Measurements from ENCODE around the gene RPL3. TPM values are rescaled to one million over a fixed set of nuclear protein-coding genes. Genes with fewer than 3 reads are reported as not detected.

RPL3 gene
- total RNA-seq, 1 experiment from 2014 or later, result 1,117 TPM

- H3K27me3 ChIP-seq (replicated peaks; ENCODE audit: insufficient read depth, low read depth, low read length, poor library complexity), result no peaks in the 10 kb centered on the region
- no peaks in the 10 kb centered on the region for H3K9me3 ChIP-seq (ENCODE audit: low read depth, low read length, poor library complexity, severe bottlenecking)
- CTCF ChIA-PET, result no interaction called here
- H3K4me3 ChIP-seq (ENCODE audit: low read depth, low read length, poor library complexity, severe bottlenecking), result no peak overlapping the region
- no TSS peak for BruUV-seq (replicated peaks)
- DNase-seq (ENCODE audit: low spot score), result no peak
- TF ChIP-seq EZH2 (IDR thresholded peaks at IDR 0.05; ENCODE audit: borderline replicate concordance, low read depth, low read length, poor library complexity, severe bottlenecking) (no peak), CTCF (conservative IDR thresholded peaks at IDR 0.05; ENCODE audit: low read depth, low read length) (no peak)
- POLR2A ChIA-PET (ENCODE audit: low non-redundant PET), result no interaction called here
- H3K36me3 ChIP-seq (ENCODE audit: insufficient read depth, low read length, poor library complexity, severe bottlenecking), result no peaks in the 10 kb centered on the region
- H3K27ac ChIP-seq (ENCODE audit: low read depth, low read length, poor library complexity, severe bottlenecking), result no peak overlapping the region
- peaks cover 8% of the 10 kb centered on the region for H3K4me1 ChIP-seq (ENCODE audit: insufficient read depth, low read length, poor library complexity, severe bottlenecking)
- intact Hi-C loops (cut with micrococcal nuclease; ENCODE audit: unreplicated experiment), result no loop called here
These were observed 45.2 kb downstream of the RPL3 start for GRCh38 chr22:39273950-39274887.

GRCh38 chr22:39270792-39271191, 48.6 kb downstream of the RPL3 start:
- no peaks in the 10 kb centered on the region for H3K27me3 ChIP-seq (replicated peaks; ENCODE audit: insufficient read depth, low read depth, low read length, poor library complexity)
- ChIA-PET POLR2A (ENCODE audit: low non-redundant PET) (no interaction called here), CTCF (no interaction called here)
- no peak overlapping the region for H3K4me3 ChIP-seq (ENCODE audit: low read depth, low read length, poor library complexity, severe bottlenecking)
- H3K9me3 ChIP-seq (ENCODE audit: low read depth, low read length, poor library complexity, severe bottlenecking), result no peaks in the 10 kb centered on the region
- no peak for DNase-seq (ENCODE audit: low spot score)
- BruUV-seq (replicated peaks), result no TSS peak
- no peaks in the 10 kb centered on the region for H3K4me1 ChIP-seq (ENCODE audit: insufficient read depth, low read length, poor library complexity, severe bottlenecking)
- intact Hi-C loops (cut with micrococcal nuclease; ENCODE audit: unreplicated experiment), result no loop called here
- H3K36me3 ChIP-seq (ENCODE audit: insufficient read depth, low read length, poor library complexity, severe bottlenecking), result no peaks in the 10 kb centered on the region
- TF ChIP-seq CTCF (conservative IDR thresholded peaks at IDR 0.05; ENCODE audit: low read depth, low read length), result no peak
- no peak for TF ChIP-seq EZH2 (IDR thresholded peaks at IDR 0.05; ENCODE audit: borderline replicate concordance, low read depth, low read length, poor library complexity, severe bottlenecking)
- H3K27ac ChIP-seq (ENCODE audit: low read depth, low read length, poor library complexity, severe bottlenecking), result no peak overlapping the region

- intact Hi-C loops (cut with micrococcal nuclease; ENCODE audit: unreplicated experiment), result no loop called here
- no peak for TF ChIP-seq CTCF (conservative IDR thresholded peaks at IDR 0.05; ENCODE audit: low read depth, low read length)
- no peak for TF ChIP-seq EZH2 (IDR thresholded peaks at IDR 0.05; ENCODE audit: borderline replicate concordance, low read depth, low read length, poor library complexity, severe bottlenecking)
- no peaks in the 10 kb centered on the region for H3K36me3 ChIP-seq (ENCODE audit: insufficient read depth, low read length, poor library complexity, severe bottlenecking)
- no peaks in the 10 kb centered on the region for H3K4me1 ChIP-seq (ENCODE audit: insufficient read depth, low read length, poor library complexity, severe bottlenecking)
- CTCF ChIA-PET, result no interaction called here
- DNase-seq (ENCODE audit: low spot score), result no peak
- H3K9me3 ChIP-seq (ENCODE audit: low read depth, low read length, poor library complexity, severe bottlenecking), result no peaks in the 10 kb centered on the region
- H3K27me3 ChIP-seq (replicated peaks; ENCODE audit: insufficient read depth, low read depth, low read length, poor library complexity), result no peaks in the 10 kb centered on the region
- POLR2A ChIA-PET (ENCODE audit: low non-redundant PET), result no interaction called here
- H3K4me3 ChIP-seq (ENCODE audit: low read depth, low read length, poor library complexity, severe bottlenecking), result no peak overlapping the region
- no peak overlapping the region for H3K27ac ChIP-seq (ENCODE audit: low read depth, low read length, poor library complexity, severe bottlenecking)
- no TSS peak for BruUV-seq (replicated peaks)
These were observed 49.1 kb downstream of the RPL3 start for GRCh38 chr22:39270280-39270679.

Measured in A673 (cell line).